GM18870 (cell line): ENCODE results near the gene TXNDC5.
"Not testable (repeated sequence)": the region's sequence is repeated elsewhere in the genome, so short reads cannot be mapped to it uniquely, and the experiment has no call there.

ENCODE experiments used
- ATAC-seq: cut with Tn5 transposase; IDR thresholded peaks from one replicate; pipeline ENCODE4 v1.9.1; 2021; ENCODE audit warnings: moderate library complexity; ENCODE audit not compliant: unreplicated experiment

The TXNDC5 gene

DNA sequence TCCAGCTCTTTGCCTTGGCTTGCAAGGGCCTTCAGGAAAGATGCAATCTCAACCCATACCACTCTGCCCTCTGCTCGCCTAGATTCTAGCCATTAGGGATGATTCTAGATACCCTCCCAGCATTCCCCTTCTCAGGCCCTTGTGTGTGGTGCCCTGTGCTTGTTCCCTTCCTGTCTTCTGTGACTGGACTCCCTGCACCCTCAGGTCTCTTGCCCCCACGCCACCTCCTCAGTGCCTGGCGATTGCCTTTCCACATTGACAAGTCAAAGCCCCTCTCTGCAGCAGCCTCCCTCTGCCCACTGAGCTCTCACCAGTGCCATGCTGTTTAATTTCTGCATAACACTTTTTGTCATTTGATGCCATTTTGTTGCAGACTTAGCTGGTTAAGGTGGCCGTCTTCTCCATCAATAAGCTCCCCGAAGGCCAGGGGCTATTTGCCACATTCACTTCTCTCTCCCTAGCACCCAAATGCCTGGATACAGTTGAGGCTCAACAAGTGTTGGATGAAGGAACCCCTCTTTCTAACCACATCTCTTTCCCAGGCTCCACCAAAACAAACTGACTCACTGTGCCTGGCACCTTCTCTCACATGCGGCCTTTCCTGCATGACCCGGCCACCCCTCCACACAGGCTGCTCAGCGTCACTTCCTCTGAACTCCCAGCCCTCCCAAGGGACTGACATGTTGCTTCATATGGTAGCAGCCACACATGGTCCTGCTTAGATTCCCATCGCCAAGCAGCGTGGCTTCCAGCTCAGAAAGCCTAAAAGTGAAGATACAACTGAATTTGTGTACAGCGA is 4.6 kb upstream of the TXNDC5 start:
- ATAC-seq: no peak

DNA sequence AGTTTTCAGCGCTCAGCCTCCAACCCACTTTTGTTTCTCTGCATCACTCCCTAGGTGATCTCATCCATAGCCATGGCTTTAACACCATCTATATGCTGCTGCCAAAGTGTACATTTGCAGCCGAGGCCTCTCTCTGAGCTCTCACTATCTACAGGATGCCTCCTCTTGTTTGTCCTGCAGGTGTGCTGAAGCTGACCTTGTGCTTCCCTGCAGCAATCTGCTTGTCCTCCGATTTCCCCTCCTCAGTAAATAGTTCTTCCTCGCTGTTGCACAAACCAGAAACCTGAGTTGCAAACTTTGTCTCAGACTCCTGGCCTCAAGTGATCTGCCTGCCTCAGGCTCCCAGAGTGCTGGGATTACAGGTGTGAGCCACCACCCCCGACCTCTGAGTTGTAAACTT is 3.7 kb upstream of the TXNDC5 start:
- ATAC-seq: no peak

DNA sequence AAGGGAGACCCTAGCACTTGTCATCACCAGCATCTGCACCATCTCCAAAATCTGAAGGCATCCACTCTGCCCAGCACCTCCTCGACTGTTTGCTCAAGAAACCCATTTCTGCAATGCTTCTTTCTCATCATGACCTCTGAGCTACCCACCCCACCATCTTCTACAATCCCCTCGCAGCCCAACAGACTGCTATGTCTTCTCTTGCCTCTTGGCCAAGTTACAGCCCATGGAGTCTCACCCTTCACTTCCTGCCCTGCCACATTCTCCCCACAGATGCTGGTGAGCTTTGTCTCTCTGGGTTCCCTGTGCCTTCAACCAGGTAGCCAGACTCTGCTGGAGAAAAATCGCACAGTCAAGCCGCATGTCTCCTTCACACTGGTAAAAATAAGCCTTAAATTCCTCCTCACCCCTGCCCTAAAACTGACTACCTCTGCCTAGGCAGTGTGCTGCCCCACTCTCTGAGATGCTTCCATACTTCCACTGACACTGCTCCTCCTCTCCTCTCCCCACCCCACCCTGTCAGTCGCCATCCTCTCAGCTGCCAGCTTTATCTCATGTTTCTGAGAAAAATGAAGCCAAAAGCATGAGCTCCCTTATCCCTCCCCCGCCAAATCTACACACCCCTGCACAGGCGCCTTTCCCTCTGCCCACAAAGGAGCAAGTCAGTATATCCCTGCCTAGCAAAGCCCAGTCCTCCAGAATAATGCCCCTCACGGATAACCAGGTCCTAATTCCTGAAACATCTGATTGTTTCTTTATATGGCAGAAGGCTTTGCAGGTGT is 2.3 kb upstream of the TXNDC5 start:
- no peak for ATAC-seq

DNA sequence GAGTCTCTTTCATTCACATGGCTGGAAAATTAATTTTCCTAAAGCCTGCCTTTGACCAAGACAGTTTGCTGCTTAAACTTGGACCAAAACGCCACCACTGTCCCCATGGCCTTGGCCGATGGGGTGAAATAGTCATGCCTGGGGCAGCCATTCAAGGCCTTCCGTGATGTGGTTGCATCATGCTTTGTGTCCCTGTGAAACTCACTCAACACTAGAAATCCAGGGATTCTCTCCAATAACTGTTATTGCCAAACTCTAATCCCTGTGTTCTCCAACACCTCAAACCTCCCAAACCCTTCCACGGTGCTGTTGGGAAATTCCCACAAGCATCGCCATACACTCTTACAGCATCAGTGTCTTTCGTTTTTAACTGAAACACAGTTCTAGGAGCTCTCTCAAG is 1.4 kb upstream of the TXNDC5 start:
- no peak for ATAC-seq

DNA sequence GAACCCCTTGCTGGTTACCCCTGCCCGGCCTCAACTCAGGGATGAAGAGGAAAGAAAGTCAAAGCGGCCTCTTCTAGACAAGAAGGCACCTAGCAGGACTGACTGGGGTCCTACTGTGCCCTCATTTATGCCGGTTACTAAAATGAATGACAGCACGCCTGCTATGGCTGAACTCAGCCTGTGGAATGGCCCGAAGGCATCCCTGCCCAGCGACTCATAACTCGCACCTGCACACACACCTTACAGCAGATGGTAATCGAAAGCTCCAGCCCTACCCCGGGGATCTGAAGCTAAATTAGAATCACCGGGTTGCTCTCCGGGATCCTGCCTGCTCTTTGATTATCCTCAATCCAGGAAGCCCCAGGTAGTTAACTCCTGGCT is 747 bp upstream of the TXNDC5 start:
- no peak for ATAC-seq

DNA sequence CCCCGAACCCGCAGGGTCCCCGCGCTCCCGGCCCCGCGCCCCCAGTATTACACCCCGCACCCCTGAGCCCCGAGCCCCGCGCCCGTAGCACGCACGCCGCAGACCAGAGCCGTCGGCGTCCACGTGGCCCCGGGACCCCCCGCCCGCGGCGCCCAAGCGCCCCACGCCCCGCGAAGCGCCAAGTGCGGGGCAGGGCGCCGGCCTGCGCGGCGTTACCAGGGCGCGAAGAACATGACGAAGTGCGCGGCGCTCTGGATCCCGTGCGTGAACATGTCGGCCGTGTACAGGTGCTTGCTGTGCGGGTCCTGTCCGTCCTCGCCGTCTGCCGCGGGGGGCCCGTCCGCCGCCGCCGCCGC is 312 bp downstream of the TXNDC5 start:
- no peak for ATAC-seq

DNA sequence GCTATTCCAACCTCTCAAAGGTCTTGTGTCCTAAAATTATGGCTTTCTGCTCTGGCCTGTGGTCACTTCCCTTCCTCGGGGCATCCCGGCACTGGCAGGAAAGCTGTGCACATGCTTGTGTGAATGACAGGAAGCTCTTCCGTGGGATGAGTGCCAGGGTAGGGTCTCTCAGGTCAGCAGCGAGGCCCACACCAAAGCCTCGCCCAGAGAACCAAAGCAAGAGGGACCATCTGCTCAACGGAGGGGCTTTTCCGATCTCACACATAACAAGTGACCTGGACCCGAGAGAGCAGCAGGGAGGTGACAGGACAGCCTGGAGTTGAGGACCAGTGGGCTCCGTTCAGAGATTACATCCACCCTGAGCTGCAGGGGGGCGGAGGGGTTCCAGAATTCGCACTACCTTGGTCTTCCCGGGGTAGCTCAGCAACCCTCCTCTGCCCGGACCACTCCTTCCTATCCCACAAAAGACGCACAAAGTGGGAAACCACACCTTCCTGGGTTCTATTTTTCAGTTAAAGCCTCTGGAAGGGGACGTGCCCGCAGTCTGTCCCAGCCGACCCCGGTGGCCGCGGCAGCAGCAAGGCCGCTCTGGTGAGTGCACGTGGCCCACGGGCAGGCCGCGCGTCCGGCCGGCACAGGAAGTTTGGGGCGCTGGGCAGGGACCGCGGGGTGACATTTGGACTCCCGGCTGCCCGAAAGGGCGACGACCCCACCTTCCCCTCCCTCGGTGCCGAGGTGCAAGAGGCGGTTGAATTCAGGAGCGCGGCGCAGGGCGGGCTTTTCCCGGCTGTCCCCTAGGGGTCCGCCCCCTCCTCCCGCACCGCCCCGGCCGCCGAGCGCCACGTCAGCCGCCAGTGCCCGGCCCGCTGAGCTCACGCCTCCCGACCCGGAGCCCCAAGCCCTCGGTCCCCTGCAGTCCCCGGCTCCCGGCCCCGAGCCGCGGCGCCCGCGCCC is 988 bp downstream of the TXNDC5 start:
- no peak for ATAC-seq

DNA sequence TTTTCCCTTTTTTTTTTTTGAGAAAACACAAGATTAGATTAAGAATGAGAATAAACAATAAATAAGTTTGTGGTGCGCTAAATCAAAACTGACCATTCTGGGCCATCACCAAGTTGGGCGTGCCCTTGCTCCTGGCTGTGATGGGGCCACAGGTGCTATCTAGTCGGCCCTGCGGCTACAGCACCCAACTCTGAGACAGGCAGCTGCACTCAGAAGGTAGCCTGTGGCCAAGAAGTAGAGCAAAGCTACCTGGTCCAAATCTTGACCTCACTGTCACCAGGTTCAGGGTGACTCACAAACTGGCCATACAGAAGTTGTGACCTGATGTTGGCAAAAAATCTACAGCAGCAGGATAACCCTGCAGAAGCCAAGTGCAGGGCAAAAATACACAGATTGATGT is 3.4 kb downstream of the TXNDC5 start:
- no peak for ATAC-seq

DNA sequence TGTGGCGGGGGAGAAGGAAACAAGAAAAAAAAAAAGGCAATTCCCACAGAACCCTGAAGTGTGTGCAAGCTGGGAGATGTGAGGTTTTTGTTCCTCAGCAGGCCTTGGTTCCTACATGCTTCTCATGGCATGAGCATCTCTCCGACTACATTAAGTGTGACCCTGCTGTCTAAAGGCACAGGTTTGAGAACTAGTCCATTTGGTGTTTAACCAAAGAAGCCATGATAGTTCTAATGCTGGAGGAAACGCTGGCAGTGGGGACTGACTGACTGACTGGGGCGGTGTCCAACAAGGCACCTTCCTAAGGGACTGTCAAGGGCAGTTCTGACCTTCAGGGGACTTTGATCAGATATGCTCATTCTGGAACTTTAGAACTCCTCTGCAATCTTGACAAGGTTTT is 3.8 kb downstream of the TXNDC5 start:
- ATAC-seq: no peak

DNA sequence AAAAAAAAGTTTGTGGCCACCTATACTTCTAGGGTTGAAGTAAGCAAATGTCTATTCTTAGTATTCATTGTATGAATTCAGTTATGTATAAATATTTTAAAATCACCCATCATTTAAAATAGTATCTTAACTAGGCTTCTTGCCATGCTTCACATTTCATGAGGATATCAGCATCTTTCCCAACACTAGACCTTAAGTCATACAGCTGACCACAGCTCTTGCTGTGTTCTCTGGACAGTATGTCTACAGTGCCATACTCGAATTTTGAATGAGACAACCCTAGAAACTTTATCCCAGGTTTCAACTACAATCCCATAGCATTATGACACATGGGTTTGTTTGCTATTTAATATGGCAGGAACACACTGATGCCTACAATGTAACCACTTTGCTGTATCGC is 5.2 kb downstream of the TXNDC5 start:
- ATAC-seq: no peak

DNA sequence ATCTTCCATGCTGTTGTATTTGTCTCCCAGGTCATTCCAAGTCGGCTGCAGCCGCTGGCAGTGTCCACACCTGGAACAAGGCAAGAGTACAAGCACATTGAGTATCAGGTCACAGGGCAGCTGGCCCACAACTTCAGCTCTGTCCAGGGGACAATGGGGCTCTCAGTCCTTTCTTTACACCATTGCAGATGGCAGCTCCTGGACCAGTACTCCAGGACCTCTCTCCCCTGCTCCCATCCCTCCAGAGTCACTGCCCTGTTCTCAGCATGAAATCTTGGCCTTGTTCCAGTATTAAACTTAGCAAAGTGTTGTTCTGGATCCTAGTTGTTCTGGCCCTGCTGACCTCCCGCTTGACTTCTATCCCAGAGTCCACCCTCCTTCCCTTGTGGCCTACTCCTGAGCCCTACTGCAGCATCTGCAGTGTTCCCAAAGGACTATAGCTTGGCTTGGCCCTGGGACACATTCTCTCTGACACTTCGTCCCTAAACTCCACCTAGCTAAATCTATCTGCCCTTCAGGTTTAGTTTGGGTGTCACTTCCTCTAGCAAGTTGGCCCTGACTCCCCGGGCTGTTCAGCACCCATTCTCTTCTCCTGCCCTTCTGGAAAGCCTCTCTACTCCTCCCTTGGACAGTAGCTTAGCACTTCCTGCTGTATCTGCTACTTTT is 5.8 kb downstream of the TXNDC5 start:
- no peak for ATAC-seq

DNA sequence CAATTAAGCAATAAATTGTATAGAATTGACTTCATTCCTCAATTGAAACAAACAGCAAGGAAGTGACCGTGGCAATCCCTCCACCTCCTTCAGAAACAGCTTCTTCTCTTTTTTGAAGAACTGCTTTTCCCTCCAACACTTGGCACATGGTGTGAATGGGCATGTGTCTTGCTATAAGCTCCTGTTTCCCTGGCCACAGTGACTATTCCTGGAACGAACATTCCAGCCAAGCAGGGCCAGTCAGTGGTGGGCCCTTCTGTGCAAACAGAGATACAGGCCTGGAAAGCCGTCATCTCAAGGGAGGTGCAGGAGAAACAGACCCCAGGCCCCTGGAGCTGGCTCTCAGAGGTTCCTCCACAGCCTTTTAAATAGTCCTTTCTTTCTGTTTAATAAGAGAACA is 6.9 kb downstream of the TXNDC5 start:
- ATAC-seq: no peak

DNA sequence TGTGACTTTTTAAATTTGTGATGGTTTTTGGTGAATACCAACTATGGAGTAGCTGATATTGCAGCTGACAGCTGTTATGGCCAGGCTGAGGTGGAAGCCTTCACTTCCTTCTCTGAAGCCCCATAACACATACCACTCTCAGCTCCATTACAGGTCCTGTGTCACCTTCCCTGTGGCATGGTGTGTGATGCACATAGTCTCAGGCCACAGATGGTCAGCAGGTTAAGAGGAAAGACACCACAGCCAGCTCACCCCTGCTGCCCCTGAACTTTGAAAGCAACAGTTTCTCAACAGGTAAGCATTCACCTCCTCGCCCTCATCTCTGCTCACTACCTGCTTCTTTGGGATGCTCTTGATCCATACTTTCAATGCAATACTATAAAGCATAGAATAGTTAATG is 7.7 kb downstream of the TXNDC5 start:
- no peak for ATAC-seq

DNA sequence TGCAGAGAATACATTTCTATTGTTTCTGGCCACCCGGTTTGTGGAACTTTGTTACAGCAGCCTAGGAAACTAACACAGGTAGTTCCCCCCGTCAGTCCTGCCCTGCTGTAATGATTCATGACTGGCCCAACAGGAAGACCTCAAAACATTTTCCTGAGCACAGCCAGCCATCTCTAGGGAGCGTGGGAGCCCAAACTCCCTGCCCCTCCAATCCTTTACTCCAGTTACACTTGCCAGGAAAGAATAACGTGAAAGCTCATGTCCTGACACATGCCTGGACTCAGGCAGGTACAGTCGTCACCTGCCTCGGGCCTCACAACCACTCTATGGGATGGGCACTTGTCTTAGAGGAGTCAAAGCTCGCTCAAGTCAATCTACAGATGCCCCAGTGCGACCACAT is 8.4 kb downstream of the TXNDC5 start:
- no peak for ATAC-seq

DNA sequence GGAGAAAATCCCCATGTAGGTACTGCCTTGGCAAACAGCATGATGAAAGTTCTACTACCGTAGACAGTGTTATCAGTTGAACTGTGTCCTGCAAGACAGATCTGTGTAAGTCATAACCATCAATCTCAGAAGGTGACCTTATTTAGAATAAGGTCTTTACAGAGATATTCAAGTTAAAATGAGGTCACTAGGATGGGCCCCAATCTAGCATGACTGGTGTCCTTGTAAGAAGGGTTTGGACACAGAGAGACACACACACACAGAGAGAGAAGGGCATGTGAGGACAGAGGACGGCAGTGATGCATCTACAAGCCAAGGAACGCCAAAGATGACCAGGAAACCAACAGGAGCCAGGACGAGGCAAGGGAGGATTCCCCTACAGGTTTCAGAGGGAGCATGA is 8.8 kb downstream of the TXNDC5 start:
- ATAC-seq: no peak

DNA sequence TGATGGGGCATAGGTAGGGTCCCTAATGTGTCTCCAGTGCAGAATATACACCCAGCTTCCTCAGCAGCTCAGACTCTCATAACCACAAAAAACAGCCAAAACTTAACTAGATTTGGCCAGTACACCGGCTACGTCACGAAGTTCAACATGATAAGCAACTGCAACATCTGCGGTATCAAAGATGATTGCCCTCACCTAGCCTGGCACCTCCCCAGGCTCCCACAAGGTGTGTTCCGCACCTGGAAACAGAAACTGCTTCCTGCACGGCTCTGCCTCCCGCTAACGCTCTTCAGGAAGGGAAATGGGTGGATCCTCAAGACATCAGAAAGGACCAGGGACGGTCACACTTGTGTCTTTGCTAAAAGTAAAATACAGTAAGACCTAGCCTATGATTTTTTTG is 9.5 kb downstream of the TXNDC5 start:
- no peak for ATAC-seq

DNA sequence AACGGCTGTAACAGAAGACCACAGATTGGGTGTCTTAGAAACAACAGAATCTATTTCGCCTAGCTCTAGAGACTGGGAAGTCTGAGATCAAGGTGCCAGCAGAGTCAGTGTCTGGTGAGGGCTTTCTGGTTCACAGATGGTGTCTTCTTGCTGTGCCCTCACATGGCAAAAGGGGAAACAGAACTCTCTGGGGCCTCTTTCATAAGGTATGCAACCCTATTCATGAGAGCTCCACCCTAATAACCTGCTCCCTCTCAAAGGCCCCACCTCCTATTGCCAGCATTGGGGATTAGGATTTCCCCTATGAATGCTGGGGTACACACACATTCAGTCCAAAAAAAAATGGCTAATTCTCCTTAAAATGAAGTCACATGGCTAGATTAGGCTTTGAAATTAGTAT is 10.0 kb downstream of the TXNDC5 start:
- no peak for ATAC-seq

DNA sequence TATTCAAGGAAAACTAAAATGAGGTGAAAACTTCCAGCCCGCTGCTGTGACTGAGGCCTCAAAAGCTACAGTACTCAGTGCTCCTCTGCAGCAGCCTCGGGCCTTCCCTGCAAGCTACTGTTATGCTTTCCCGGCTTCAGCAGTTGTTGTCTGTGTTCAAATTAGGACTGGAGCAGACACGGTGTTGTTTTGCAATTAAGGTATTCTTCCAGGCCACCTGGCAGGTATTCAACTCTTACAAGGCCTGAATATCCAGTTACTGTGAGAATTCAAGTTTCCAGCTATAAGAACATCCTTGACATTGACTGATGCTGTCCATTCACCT is 10.7 kb downstream of the TXNDC5 start:
- no peak for ATAC-seq

DNA sequence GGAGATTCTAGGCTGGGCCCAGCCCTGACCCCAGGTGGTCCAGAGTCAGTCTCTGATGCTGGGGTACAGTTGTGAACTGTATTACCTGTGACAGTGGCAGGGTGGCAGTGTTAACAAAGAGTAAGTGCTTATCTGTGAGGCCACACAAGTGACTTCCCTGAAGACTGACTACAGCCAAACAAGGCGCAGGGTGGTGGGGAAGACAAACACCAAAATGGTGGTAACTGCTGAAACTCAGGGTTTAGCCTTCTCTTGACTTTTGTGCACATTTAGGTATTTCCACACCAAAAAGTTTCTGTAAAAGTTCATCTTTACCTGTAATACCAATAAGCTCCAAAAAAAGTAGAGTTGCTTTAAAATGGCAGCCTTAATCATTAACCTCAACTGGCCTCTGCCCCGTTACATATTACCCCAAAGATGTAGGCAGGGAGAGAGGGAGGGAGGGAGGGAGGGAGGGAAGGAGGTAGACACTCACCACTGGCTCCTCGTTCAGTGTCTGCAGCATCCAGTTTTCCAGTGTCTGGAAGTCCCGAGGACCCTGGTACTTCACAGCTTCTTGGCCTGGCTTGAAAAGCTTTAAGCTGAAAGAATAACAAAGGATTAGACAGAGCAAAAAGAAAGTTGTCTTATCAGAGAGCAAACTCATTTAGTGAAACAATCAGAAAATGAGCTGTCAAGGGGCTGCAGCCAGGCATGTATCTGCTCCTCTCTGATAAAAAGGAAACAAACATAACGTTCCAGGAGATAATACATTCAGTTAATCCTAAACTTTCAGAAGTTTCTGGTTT is 11.3 kb downstream of the TXNDC5 start:
- ATAC-seq: no peak

DNA sequence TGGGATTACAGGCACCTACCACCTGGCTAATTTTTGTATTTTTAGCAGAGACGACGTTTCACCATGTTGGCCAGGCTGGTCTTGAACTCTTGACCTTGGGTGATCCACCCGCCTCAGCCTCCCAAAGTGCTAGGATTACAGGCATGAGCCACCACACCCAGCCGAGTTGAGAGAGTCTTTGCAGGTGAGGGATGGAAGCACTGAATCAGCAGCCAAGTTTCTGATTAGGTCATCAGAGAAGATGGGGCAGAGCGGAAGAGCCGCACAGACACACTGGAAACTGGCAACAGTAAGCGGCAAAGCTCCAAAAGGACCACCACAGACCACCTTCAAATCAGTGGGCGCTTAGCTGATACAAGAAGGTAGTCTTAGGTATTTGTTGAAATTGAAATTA is 12.4 kb downstream of the TXNDC5 start:
- not testable (repeated sequence) for ATAC-seq
